HepG2 (cell line): ENCODE data around the gene HNRNPR. TPM values are rescaled to one million over a fixed set of nuclear protein-coding genes. Genes with fewer than 3 reads are reported as not detected.
A peak's percentile ranks its signal among the peaks of the same experiment; 100 is the strongest.

ENCODE experiments used
- AGO1 ChIP-seq: fragments of 200-400 bp; formaldehyde crosslinking; IDR thresholded peaks from 2 replicates; pipeline ENCODE4 v1.6.1; 2017; ENCODE audit warnings: mild to moderate bottlenecking, low read depth, low read length, moderate library complexity; ENCODE audit not compliant: poor library complexity, severe bottlenecking
- BCL3 ChIP-seq: sonication (generic); formaldehyde crosslinking; IDR thresholded peaks from 2 replicates; pipeline ENCODE4 v1.5.1; 2020; ENCODE audit warnings: mild to moderate bottlenecking, missing genetic modification reagents, moderate library complexity
- DZIP1 ChIP-seq: sonication (generic); formaldehyde crosslinking; IDR thresholded peaks from 2 replicates; pipeline ENCODE4 v1.5.0; 2020; ENCODE audit warnings: mild to moderate bottlenecking, missing genetic modification reagents
- HOXA9 ChIP-seq: sonication (generic); formaldehyde crosslinking; IDR thresholded peaks from 2 replicates; pipeline ENCODE4 v1.8.1; 2022; ENCODE audit warnings: missing genetic modification reagents, mild to moderate bottlenecking, moderate library complexity, borderline replicate concordance
- HOXD1 ChIP-seq: sonication (generic); formaldehyde crosslinking; IDR thresholded peaks from 2 replicates; pipeline ENCODE4 v1.5.0; 2020; ENCODE audit warnings: missing genetic modification reagents
- KAT8 ChIP-seq: IDR thresholded peaks from 2 replicates; pipeline ENCODE4 v1.6.1; 2016; ENCODE audit warnings: missing genetic modification reagents, missing compliant biosample characterization
- MAZ ChIP-seq, 2 experiments: sonication (generic) in 1 of 2; formaldehyde crosslinking in 1 of 2; IDR thresholded peaks; 2 replicates each; pipeline versions ENCODE4 v1.5.0 to v1.6.1; 2012 to 2020; ENCODE audit warnings: low read depth in 2 of 2, mild to moderate bottlenecking in 2 of 2, borderline replicate concordance in 1 of 2, improper control_type of control experiment in 1 of 2, low read length in 1 of 2, missing genetic modification reagents in 1 of 2, moderate library complexity in 1 of 2
- NFKBIZ ChIP-seq: IDR thresholded peaks from 2 replicates; pipeline ENCODE4 v1.6.1; 2018; ENCODE audit warnings: missing genetic modification reagents, missing compliant biosample characterization
- PITX1 ChIP-seq: sonication (generic); formaldehyde crosslinking; IDR thresholded peaks from 2 replicates; pipeline ENCODE4 v1.5.1; 2020; ENCODE audit warnings: mild to moderate bottlenecking, missing genetic modification reagents
- POLR2A ChIP-seq, 2 experiments: IDR thresholded peaks; 2 replicates each; pipeline ENCODE4 v1.6.1; 2011; ENCODE audit warnings: low read depth in 2 of 2, low read length in 2 of 2, mild to moderate bottlenecking in 1 of 2, moderate library complexity in 1 of 2; ENCODE audit not compliant: insufficient read depth in 1 of 2
- PPARG ChIP-seq: conservative IDR thresholded peaks from 2 replicates; pipeline ENCODE4 v1.6.1; 2016; ENCODE audit warnings: missing biosample characterization, missing genetic modification reagents
- RORA ChIP-seq: sonication (generic); formaldehyde crosslinking; IDR thresholded peaks from 2 replicates; pipeline ENCODE4 v1.5.0; 2020; ENCODE audit warnings: mild to moderate bottlenecking, missing genetic modification reagents, moderate library complexity
- XBP1 ChIP-seq: sonication (generic); formaldehyde crosslinking; IDR thresholded peaks from 2 replicates; pipeline ENCODE4 v1.5.0; 2020; ENCODE audit warnings: missing genetic modification reagents
- ZHX1 ChIP-seq: sonication (generic); formaldehyde crosslinking; IDR thresholded peaks from 2 replicates; pipeline ENCODE4 v1.8.1; 2022; ENCODE audit warnings: low read depth, mild to moderate bottlenecking, missing genetic modification reagents
- ZNF17 ChIP-seq: sonication (generic); formaldehyde crosslinking; IDR thresholded peaks from 2 replicates; pipeline ENCODE4 v1.5.0; 2020; ENCODE audit warnings: mild to moderate bottlenecking, missing genetic modification reagents
- ZNF382 ChIP-seq: sonication (generic); formaldehyde crosslinking; IDR thresholded peaks from 2 replicates; pipeline ENCODE4 v1.5.0; 2020; ENCODE audit warnings: missing genetic modification reagents, mild to moderate bottlenecking, borderline replicate concordance
- ZNF432 ChIP-seq: sonication (generic); formaldehyde crosslinking; IDR thresholded peaks from 2 replicates; pipeline ENCODE4 v1.5.0; 2020; ENCODE audit warnings: missing genetic modification reagents, mild to moderate bottlenecking, borderline replicate concordance
- ZNF501 ChIP-seq: sonication (generic); formaldehyde crosslinking; IDR thresholded peaks from 2 replicates; pipeline ENCODE4 v1.5.1; 2020; ENCODE audit warnings: mild to moderate bottlenecking, moderate library complexity, missing genetic modification reagents
- ZNF513 ChIP-seq: sonication (generic); formaldehyde crosslinking; conservative IDR thresholded peaks from 2 replicates; pipeline ENCODE4 v1.5.0; 2020; ENCODE audit warnings: missing genetic modification reagents
- ZNF589 ChIP-seq: sonication (generic); formaldehyde crosslinking; conservative IDR thresholded peaks from 2 replicates; pipeline ENCODE4 v1.8.0; 2022; ENCODE audit warnings: mild to moderate bottlenecking, moderate library complexity, missing genetic modification reagents
- ZNF7 ChIP-seq: IDR thresholded peaks from 2 replicates; pipeline ENCODE4 v1.6.1; 2016; ENCODE audit warnings: missing biosample characterization, missing genetic modification reagents
- polyA plus RNA-seq, 8 experiments: library from polyadenylated mRNA; depleted of rRNA in 3 of 8; stranded (reverse) in 7 of 8; unstranded in 1 of 8; fragments of >200 nt; fragmentation: Illumina TruSeq in 4 of 8; extraction: Trizol in 4 of 8; gene quantifications; 2 replicates each; pipeline versions ENCODE4 v1.2.1 to v1.2.3, GENCODE V29; 2011 to 2016; ENCODE audit warnings: low read depth in 4 of 8, missing spikeins in 1 of 8, mixed read lengths in 1 of 8; ENCODE audit not compliant: insufficient read depth in 1 of 8
- total RNA-seq, 5 experiments: library from RNA; depleted of rRNA; stranded (reverse); fragments of >200 nt; fragmentation: Illumina TruSeq; extraction: Trizol; gene quantifications; 2 replicates each; pipeline ENCODE4 v1.2.3, GENCODE V29; 2016; ENCODE audit warnings: low read depth in 1 of 5

The HNRNPR gene
- total and polyA plus RNA-seq, 2 of the 13 experiments (the other 11 are each of a cell fraction or from before 2014, with no cell fraction given), result 133 to 216 TPM

- TF ChIP-seq ZHX1 (0 out of 2 replicates have a peak, but pooled peaks have one; percentile 27), NFKBIZ (CRISPR knock-in tag) (no peak), ZNF513 (no peak), BCL3 (CRISPR knock-in tag) (peak; percentile 77; the same call in 1 of the 2 replicates), ZNF382 (CRISPR knock-in tag) (no peak), ZNF501 (CRISPR knock-in tag) (peak; percentile 73), AGO1 (no peak), POLR2A (IDR thresholded peaks at IDR 0.05; ENCODE audit: insufficient read depth in 1 of 2, low read depth in 2 of 2, low read length in 2 of 2) (peak; percentile 81 to 83), ZNF589 (CRISPR knock-in tag) (peak; percentile 76; the same call in 1 of the 2 replicates), XBP1 (CRISPR knock-in tag) (no peak), KAT8 (peak; percentile 77), PITX1 (CRISPR knock-in tag) (no peak; the same call in 1 of the 2 replicates), ZNF17 (CRISPR knock-in tag) (no peak), HOXD1 (no peak), PPARG (CRISPR knock-in tag) (no peak; the same call in 1 of the 2 replicates), ZNF7 (CRISPR knock-in tag) (no peak), HOXA9 (no peak), MAZ (IDR thresholded peaks at IDR 0.05; ENCODE audit: borderline replicate concordance, low read depth, low read length) (peak; percentile 95), MAZ (CRISPR knock-in tag; IDR thresholded peaks at IDR 0.05; ENCODE audit: low read depth) (peak; percentile 76), RORA (CRISPR knock-in tag) (no peak), DZIP1 (CRISPR knock-in tag) (no peak), ZNF432 (CRISPR knock-in tag) (no peak)
Measured at GRCh38 chr1:23344111-23344986, at the start of gene HNRNPR (continued).
